Measurements from ENCODE around the gene SIPA1L3.

Gene SIPA1L3

DNA sequence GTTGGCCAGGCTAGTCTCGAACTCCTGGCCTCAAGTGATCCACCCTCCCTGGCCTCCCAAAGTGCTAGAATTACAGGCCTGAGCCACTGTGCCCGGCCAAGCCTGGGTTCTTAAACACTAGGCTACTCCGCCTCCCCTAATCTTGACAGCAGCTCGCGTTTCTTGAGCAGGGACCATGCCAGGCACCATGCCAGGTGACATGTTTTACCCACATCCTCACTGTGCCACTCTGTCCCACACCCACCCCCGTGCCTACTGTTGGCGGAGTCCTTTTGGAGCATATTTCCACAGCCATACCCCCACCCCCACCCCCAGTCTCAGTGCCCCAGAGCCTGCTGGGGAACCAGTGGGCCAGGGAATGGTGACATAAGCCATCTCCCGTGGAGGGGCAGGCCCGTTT, 218.2 kb downstream of the SIPA1L3 start:
- no peak for DNase-seq

DNA sequence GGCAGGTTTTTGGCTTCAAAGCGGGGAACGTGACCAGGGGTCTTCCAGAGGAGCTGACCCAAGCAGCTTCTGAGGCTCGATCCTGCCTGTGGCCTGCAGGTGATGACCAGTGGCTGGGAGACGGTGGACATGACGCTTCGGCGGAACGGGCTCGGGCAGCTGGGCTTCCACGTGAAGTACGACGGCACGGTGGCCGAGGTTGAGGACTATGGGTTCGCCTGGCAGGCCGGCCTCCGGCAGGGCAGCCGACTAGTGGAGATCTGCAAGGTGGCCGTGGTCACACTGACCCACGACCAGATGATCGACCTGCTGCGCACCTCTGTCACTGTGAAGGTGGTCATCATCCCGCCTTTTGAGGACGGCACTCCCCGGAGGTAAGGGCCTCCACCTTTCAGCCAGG, 223.4 kb downstream of the SIPA1L3 start:
- no peak for DNase-seq

GRCh38 chr19:38132781-38133180, 225.8 kb downstream of the SIPA1L3 start:
- DNase-seq = no peak

- no peak for DNase-seq
These were observed 226.3 kb downstream of the SIPA1L3 start for GRCh38 chr19:38133319-38133718.

DNA sequence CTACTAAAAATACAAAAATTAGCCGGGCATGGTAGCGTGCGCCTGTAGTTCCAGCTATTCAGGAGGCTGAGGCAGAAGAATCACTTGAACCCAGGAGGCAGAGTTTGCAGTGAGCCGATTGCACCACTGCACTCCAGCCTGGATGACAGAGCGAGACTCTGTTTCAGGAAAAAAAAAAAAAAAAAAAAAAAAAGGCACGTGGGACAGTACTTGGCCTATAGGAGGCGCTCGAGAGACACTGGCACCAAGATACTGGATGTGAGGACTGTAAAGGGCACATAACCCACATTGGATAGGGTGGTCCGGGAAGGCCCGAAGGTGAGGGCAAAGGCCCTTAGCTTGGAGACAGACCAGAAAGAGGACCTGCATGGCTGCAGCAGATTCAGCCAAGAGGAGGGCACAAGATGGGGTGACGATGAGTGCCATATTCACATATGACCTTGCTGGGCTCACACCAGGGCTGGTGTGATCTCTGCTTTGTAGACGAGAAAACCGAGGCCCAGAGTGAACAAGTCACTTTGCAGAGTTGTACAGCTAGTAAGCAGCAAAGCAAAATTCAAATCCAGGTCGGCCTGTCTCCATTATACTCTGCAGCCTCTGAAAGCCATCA, 227.6 kb downstream of the SIPA1L3 start:
- DNase-seq = no peak

GRCh38 chr19:38135150-38135998, 228.4 kb downstream of the SIPA1L3 start:
- no peak for DNase-seq

DNA sequence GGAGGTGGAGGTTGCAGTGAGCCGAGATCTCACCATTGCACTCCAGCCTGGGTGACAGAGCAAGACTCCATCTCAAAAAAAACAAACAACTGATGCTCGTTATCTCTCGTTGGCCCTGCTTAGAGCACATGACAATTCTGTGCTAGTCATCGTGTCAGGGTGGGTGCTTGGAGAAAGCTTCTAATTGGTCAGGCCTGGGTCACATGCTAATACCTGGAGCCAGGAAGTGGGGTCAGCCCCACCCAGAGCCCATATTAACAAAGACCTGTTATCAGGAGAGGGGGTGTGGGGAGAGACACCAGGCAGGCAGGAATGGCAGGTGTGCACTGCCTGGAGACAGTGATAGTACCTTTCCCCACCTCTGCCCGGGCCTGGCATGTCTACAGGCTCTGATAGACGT, 232.1 kb downstream of the SIPA1L3 start:
- no peak for DNase-seq

- DNase-seq = no peak
These were observed 234.1 kb downstream of the SIPA1L3 start for GRCh38 chr19:38141108-38141507.

- DNase-seq = no peak
These were observed 235.4 kb downstream of the SIPA1L3 start for GRCh38 chr19:38142176-38143035.

GRCh38 chr19:38143847-38144246, 236.8 kb downstream of the SIPA1L3 start:
- DNase-seq = no peak

- no peak for DNase-seq
These were observed 237.7 kb downstream of the SIPA1L3 start for GRCh38 chr19:38144667-38145066.

DNA sequence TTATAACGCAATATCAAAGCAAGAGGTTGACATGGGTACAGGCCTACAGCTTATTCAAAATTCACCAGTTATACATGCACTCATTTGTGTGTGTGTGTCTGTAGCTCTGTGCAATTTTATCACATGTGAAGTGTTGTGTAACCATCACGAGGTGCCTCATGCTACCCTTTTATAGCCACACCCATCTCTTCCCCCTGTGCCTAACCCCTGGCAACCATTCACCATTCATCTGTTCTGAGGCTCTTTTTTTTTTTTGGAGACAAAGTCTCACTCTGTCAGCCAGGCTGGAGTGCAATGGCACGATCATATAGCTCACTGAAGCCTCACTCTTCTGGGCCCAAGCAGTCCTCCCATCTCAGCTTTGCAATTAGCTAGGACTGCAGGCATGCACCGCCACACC, 238.6 kb downstream of the SIPA1L3 start:
- DNase-seq = no peak

- no peak for DNase-seq
These were observed 241.3 kb downstream of the SIPA1L3 start for GRCh38 chr19:38148337-38148736.

DNA sequence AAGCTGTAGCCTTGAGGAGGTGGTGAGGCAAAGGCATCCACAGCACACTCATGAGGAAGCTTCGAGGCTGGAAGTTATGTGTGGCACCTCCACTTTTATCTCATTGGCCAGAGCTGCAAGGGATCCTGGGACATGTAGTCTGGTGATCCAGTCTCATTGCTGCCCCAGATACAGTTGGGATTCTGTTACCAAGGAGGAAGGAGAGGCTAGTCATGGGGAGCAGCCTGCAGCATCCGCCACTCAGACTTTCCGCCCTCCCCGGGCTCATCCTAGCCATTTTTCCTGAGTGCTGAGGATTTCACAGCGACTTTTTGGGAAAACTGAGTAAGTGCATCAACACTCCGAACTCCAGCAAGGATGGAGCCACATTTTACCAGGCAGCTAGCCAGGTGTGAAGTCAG, 242.7 kb downstream of the SIPA1L3 start:
- DNase-seq = no peak

DNA sequence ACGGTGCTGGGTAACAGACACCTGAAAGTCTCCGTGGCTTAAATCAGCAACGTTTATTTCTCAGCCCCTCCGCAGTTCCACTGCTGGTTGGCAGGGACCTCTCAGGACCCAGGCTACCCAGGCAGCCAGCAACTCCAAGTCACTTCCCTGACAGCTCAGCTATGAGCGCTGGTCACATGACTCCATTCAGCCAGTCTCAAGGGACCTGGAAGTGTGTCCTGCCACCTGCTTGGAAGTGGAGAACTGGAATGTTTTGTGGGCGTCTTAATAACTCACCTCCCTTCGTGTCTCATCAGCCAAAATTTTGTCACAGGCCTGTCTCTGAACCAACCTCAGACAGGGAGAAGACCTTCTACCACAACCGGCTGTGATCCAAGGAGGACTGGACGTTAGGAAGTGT, 244.2 kb downstream of the SIPA1L3 start:
- DNase-seq = no peak

DNA sequence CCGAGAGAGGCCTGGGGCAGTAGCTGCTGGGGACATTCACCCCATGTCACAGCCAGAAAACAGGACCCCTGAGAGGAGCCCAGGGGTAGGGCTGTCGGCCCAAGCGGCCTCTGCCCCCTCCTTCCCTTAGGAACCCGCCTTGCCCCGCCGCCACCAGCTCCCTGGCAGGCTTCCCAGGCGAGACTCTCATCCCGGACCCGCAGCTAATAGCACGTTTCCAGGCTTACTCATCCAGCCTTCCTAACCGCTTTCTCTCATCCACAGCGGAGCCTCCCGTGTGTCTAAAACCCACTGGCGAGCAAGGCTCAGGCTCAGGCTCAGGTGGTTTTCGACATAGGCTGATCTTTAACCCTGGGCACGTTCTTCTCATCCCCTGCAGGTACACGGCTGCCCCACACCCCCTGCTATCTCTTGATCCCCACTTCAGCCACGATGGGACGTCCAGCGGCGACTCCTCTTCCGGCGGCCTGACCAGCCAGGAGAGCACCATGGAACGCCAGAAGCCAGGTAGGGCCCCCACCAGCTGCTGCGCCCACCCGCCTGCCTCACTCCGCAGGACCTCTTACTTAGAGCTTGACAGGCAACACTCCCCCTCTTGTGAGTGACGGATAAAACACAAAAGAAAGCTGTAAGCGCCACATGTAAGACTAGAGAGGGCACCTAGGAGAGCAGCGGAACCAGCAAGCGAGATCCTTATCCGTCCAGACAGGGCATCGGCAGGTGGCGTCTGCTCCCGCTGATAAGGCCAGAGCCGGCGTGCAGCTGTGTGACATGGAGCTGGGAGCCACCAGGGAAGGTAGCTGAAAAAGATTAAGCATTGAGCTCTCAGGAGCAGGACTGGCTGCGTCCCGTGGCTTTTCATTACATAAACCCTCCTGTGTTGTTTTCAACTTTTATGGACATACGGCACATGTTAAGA, 245.7 kb downstream of the SIPA1L3 start:
- no peak for DNase-seq

DNA sequence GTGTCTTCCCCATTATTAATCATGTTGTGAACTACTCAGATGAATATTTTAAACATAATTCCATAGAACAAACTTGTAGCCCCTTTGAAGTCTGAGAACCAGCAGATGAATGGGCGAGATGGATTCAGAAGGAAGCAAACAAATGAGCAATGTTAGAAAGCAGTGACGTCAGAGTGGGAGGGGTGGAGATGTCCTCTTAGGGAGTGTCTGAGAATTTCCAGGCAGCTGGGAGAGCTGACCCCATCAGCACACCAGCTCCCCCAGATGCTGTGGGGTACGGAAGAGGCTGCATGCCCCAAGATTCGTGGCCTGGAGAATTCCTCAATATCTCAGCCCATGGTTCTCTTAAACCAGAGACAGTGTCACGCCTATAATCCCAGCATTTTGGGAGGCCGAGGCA, 248.4 kb downstream of the SIPA1L3 start:
- DNase-seq = no peak

DNA sequence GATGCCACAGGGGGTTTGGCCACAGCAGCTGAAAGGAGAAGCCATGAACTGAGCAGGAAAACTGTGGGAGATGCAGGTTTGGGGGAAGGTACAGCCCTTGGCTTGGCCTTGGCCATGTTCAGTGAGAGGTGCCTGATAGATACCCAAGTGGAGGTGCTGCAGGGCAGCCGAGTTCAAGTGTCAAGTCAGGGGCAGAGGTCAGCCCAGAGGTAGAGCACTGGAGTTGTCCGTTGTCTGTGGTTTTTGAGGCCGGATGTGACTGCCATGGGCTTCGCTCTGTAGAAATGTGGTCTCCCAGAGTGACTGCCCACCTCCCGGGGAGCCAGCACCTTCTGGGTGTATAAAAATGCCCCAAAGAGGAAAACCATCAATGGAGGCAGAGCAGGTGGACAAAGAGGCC, 251.7 kb downstream of the SIPA1L3 start:
- no peak for DNase-seq

DNA sequence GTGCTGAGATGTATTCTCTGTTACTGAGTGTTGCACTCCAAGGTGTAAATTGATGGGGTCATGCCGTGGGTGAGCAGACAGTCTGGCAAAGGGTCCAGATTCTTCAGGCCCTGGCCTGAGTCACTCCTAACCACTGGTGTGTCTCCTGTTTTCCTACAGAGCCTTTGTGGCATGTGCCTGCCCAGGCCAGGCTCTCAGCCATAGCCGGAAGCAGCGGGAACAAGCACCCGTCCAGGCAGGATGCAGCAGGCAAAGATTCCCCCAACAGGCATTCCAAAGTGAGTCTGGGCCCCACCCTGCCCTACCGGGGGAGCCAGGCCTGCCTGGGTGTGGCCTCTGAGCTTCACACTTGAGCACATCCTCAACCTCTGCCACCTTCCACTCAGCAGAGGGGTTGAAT, 255.1 kb downstream of the SIPA1L3 start:
- DNase-seq = no peak

GRCh38 chr19:38162632-38163031, 255.6 kb downstream of the SIPA1L3 start:
- no peak for DNase-seq

GRCh38 chr19:38163419-38164290, 256.6 kb downstream of the SIPA1L3 start:
- no peak for DNase-seq

DNA sequence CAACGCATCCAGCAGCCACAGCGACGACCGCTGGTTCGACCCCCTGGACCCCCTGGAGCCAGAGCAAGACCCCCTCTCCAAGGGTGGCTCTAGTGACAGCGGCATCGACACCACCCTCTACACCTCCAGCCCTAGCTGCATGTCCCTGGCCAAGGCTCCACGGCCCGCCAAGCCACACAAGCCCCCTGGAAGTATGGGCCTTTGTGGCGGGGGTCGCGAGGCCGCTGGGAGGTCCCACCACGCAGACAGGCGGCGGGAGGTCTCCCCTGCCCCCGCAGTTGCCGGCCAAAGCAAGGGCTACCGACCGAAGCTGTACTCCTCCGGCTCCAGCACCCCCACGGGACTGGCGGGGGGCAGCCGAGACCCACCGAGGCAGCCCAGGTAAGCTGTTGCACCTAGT, 257.5 kb downstream of the SIPA1L3 start:
- no peak for DNase-seq
